BE2C (cell line): ENCODE measurements around the gene GATA6.

Experiments used
- DNase-seq: peaks from one replicate; pipeline ENCODE4 v3.0.0-alpha.2; 2020
- H3K27me3 ChIP-seq: fragments of 250-450 bp; sonication (Bioruptor Pico); 2 replicates; pipeline ENCODE4 v1.5.1; 2020; ENCODE audit warnings: mild to moderate bottlenecking
- H3K36me3 ChIP-seq: fragments of 250-450 bp; sonication (Bioruptor Pico); 2 replicates; pipeline ENCODE4 v1.5.1; 2020; ENCODE audit warnings: mild to moderate bottlenecking
- H3K4me1 ChIP-seq: fragments of 250-450 bp; sonication (Bioruptor Pico); 2 replicates; pipeline ENCODE4 v1.5.1; 2020
- H3K4me3 ChIP-seq: 2 replicates; pipeline ENCODE4 v1.5.1; 2011; ENCODE audit warnings: low read depth, low read length
- H3K9me3 ChIP-seq: fragments of 250-450 bp; sonication (Bioruptor Pico); 2 replicates; pipeline ENCODE4 v1.5.1; 2020
- CTCF ChIP-seq: IDR thresholded peaks from 2 replicates; pipeline ENCODE4 v1.5.1; 2012; ENCODE audit warnings: mild to moderate bottlenecking, low read depth, low read length

The GATA6 gene

GRCh38 chr18:22250591-22250996 is 81.2 kb downstream of the GATA6 start:
- H3K4me3 ChIP-seq, result no peak overlapping the region
- H3K9me3 ChIP-seq, result no peaks in the 10 kb centered on the region
- no peaks in the 10 kb centered on the region for H3K4me1 ChIP-seq
- no peaks in the 10 kb centered on the region for H3K36me3 ChIP-seq
- no peaks in the 10 kb centered on the region for H3K27me3 ChIP-seq
- no peak for TF ChIP-seq CTCF
- no peak for DNase-seq
